ENCODE measurements around the gene PSMB11. TPM values are rescaled to one million over a fixed set of nuclear protein-coding genes. Genes with fewer than 3 reads are reported as not detected.
A peak's percentile ranks its signal among the peaks of the same experiment; 100 is the strongest.

PSMB11 gene
- total RNA-seq, 1 experiment from 2014 or later = not detected

GRCh38 chr14:23053426-23053825 is 11.4 kb downstream of the PSMB11 start:
- CTCF ChIA-PET = interaction anchor here (1.2 to 2.1 kb wide), 2 partner anchors 59 to 67 kb away, joined by 3 to 11 read pairs; no protein-coding TSS in a partner anchor
- H3K9ac ChIP-seq (ENCODE audit: low read length) = no peak overlapping the region
- H3F3A ChIP-seq (ENCODE audit: low read length, unreplicated experiment) = no peaks in the 10 kb centered on the region
- no peaks in the 10 kb centered on the region for H3K36me3 ChIP-seq (ENCODE audit: low read depth, low read length)
- H4K20me1 ChIP-seq (ENCODE audit: low read length) = no peaks in the 10 kb centered on the region
- intact Hi-C loops (cut with micrococcal nuclease) = no loop called here
- peaks cover 8% of the 10 kb centered on the region for H3K4me1 ChIP-seq (ENCODE audit: insufficient read depth, low read length)
- DNase-seq = no peak
- no peak overlapping the region for H2AFZ ChIP-seq (ENCODE audit: low read length)
- H3K9me3 ChIP-seq (ENCODE audit: low read length) = no peaks in the 10 kb centered on the region
- ATAC-seq = no peak
- POLR2A ChIA-PET (ENCODE audit: unreplicated experiment) = no interaction called here
- no peaks in the 10 kb centered on the region for H3K79me2 ChIP-seq (ENCODE audit: low read length)
- H3K4me2 ChIP-seq (ENCODE audit: low read length) = no peak overlapping the region
- no peaks in the 10 kb centered on the region for H3K9me2 ChIP-seq (replicated peaks; ENCODE audit: low read length)
- H3K27ac ChIP-seq (ENCODE audit: low read length) = no peak overlapping the region
- H3K27me3 ChIP-seq (ENCODE audit: low read length) = no peaks in the 10 kb centered on the region
- no TSS peak for BruUV-seq (replicated peaks)
- H3K4me3 ChIP-seq (ENCODE audit: low read length) = no peak overlapping the region
- TF ChIP-seq EZH2 (IDR thresholded peaks at IDR 0.05; ENCODE audit: low read length, unreplicated experiment) (no peak), CTCF (conservative IDR thresholded peaks at IDR 0.05; ENCODE audit: low read depth, low read length) (no peak), EZH2phosphoT487 (IDR thresholded peaks at IDR 0.05; ENCODE audit: borderline replicate concordance, low read length) (no peak)

GRCh38 chr14:23054000-23054811 is 12.2 kb downstream of the PSMB11 start:
- Histone ChIP-seq H3F3A (ENCODE audit: low read length, unreplicated experiment) (peaks cover 5% of the 10 kb centered on the region), H3K27ac (ENCODE audit: low read length) (no peak overlapping the region), H3K36me3 (ENCODE audit: low read depth, low read length) (peaks cover under 1% of the 10 kb centered on the region; the same call in 1 of the 2 replicates), H3K9ac (ENCODE audit: low read length) (no peak overlapping the region), H3K4me1 (ENCODE audit: insufficient read depth, low read length) (peaks cover 8% of the 10 kb centered on the region), H3K27me3 (ENCODE audit: low read length) (no peaks in the 10 kb centered on the region), H3K9me2 (replicated peaks; ENCODE audit: low read length) (no peaks in the 10 kb centered on the region), H4K20me1 (ENCODE audit: low read length) (no peaks in the 10 kb centered on the region), H3K9me3 (ENCODE audit: low read length) (no peaks in the 10 kb centered on the region), H3K4me3 (ENCODE audit: low read length) (no peak overlapping the region), H2AFZ (ENCODE audit: low read length) (no peak overlapping the region), H3K79me2 (ENCODE audit: low read length) (no peaks in the 10 kb centered on the region), H3K4me2 (ENCODE audit: low read length) (no peak overlapping the region)
- BruUV-seq (replicated peaks) = no TSS peak
- intact Hi-C loops (cut with micrococcal nuclease) = no loop called here
- CTCF ChIA-PET = interaction anchor here (1.2 to 1.4 kb wide), 2 partner anchors 68 kb away, joined by 3 to 5 read pairs; no protein-coding TSS in a partner anchor
- DNase-seq = no peak
- TF ChIP-seq EZH2 (IDR thresholded peaks at IDR 0.05; ENCODE audit: low read length, unreplicated experiment) (no peak), CTCF (conservative IDR thresholded peaks at IDR 0.05; ENCODE audit: low read depth, low read length) (peak; percentile 28; the same call in 1 of the 2 replicates)
- ATAC-seq = no peak
- POLR2A ChIA-PET (ENCODE audit: unreplicated experiment) = no interaction called here

GRCh38 chr14:23055147-23055550 is 13.1 kb downstream of the PSMB11 start:
- CTCF ChIA-PET = interaction anchor here (1.4 kb wide), 1 partner anchor 69 kb away, joined by 5 read pairs; no protein-coding TSS in a partner anchor
- Histone ChIP-seq H3F3A (ENCODE audit: low read length, unreplicated experiment) (peaks cover 5% of the 10 kb centered on the region), H3K9ac (ENCODE audit: low read length) (no peak overlapping the region), H3K27me3 (ENCODE audit: low read length) (no peaks in the 10 kb centered on the region), H2AFZ (ENCODE audit: low read length) (no peak overlapping the region), H3K79me2 (ENCODE audit: low read length) (no peaks in the 10 kb centered on the region), H3K4me1 (ENCODE audit: insufficient read depth, low read length) (peaks cover 8% of the 10 kb centered on the region), H3K9me3 (ENCODE audit: low read length) (no peaks in the 10 kb centered on the region), H4K20me1 (ENCODE audit: low read length) (no peaks in the 10 kb centered on the region), H3K4me2 (ENCODE audit: low read length) (no peak overlapping the region), H3K36me3 (ENCODE audit: low read depth, low read length) (peaks cover 4% of the 10 kb centered on the region; the same call in 1 of the 2 replicates), H3K4me3 (ENCODE audit: low read length) (no peak overlapping the region), H3K9me2 (replicated peaks; ENCODE audit: low read length) (no peaks in the 10 kb centered on the region), H3K27ac (ENCODE audit: low read length) (no peak overlapping the region)
- no peak for ATAC-seq
- BruUV-seq (replicated peaks) = no TSS peak
- POLR2A ChIA-PET (ENCODE audit: unreplicated experiment) = no interaction called here
- TF ChIP-seq EZH2 (IDR thresholded peaks at IDR 0.05; ENCODE audit: low read length, unreplicated experiment) (no peak), CTCF (conservative IDR thresholded peaks at IDR 0.05; ENCODE audit: low read depth, low read length) (no peak), EZH2phosphoT487 (IDR thresholded peaks at IDR 0.05; ENCODE audit: borderline replicate concordance, low read length) (no peak)
- intact Hi-C loops (cut with micrococcal nuclease) = no loop called here
- DNase-seq = no peak

All from PC-3 (cell line).